GM10266 (cell line): ENCODE measurements around the gene EPHA6.
"Not testable (repeated sequence)": the region's sequence is repeated elsewhere in the genome, so short reads cannot be mapped to it uniquely, and the experiment has no call there.

Experiments
- DNase-seq: peaks from one replicate; pipeline ENCODE4 v3.0.0; 2012; ENCODE audit errors: extremely low spot score
- CTCF ChIP-seq: IDR thresholded peaks from 2 replicates; pipeline ENCODE4 v1.5.1; 2012; ENCODE audit warnings: mild to moderate bottlenecking, low read depth; ENCODE audit not compliant: control insufficient read depth, insufficient read depth; ENCODE audit errors: missing control alignments

Gene EPHA6

GRCh38 chr3:97504463-97504862 lies 690.1 kb downstream of the EPHA6 start:
- no peak for DNase-seq

GRCh38 chr3:97510795-97511194 lies 696.4 kb downstream of the EPHA6 start:
- TF ChIP-seq CTCF: no peak
- no peak for DNase-seq

More at GRCh38 chr3:97504463-97504862, 690.1 kb downstream of the EPHA6 start:
- TF ChIP-seq CTCF: no peak

GRCh38 chr3:97515076-97515475 lies 700.7 kb downstream of the EPHA6 start:
- TF ChIP-seq CTCF: no peak
- DNase-seq: no peak

- no peak for TF ChIP-seq CTCF
- DNase-seq: no peak
Measured at GRCh38 chr3:97530691-97531090, 716.3 kb downstream of the EPHA6 start.

GRCh38 chr3:97547573-97547972 lies 733.2 kb downstream of the EPHA6 start:
- not testable (repeated sequence) for DNase-seq

GRCh38 chr3:97550408-97550807 lies 736.0 kb downstream of the EPHA6 start:
- no peak for DNase-seq
- no peak for TF ChIP-seq CTCF

- no peak for TF ChIP-seq CTCF
- no peak for DNase-seq
Measured at GRCh38 chr3:97552186-97552585, 737.8 kb downstream of the EPHA6 start.

- no peak for DNase-seq
- TF ChIP-seq CTCF: no peak
Measured at GRCh38 chr3:97575742-97576141, 761.3 kb downstream of the EPHA6 start.
